Glutamatergic neuron (in vitro differentiated cells): ENCODE results near the gene PPIA. TPM values are rescaled to one million over a fixed set of nuclear protein-coding genes. Genes with fewer than 3 reads are reported as not detected.

Experiments used
- DNase-seq: peaks from one replicate; pipeline ENCODE4 v3.0.0; 2022
- H3K27ac Mint-ChIP-seq: one replicate; pipeline ENCODE4 v1.8.0; 2020; ENCODE audit warnings: mild to moderate bottlenecking, mixed read lengths, inconsistent platforms; ENCODE audit not compliant: unreplicated experiment
- H3K27me3 Mint-ChIP-seq: one replicate; pipeline ENCODE4 v1.8.0; 2020; ENCODE audit warnings: mild to moderate bottlenecking, moderate library complexity, mixed read lengths, inconsistent platforms; ENCODE audit not compliant: unreplicated experiment
- H3K36me3 Mint-ChIP-seq: one replicate; pipeline ENCODE4 v1.8.0; 2020; ENCODE audit warnings: mild to moderate bottlenecking, mixed read lengths, inconsistent platforms; ENCODE audit not compliant: unreplicated experiment
- H3K4me1 Mint-ChIP-seq: one replicate; pipeline ENCODE4 v1.8.0; 2020; ENCODE audit warnings: mild to moderate bottlenecking, low read depth, mixed read lengths, inconsistent platforms; ENCODE audit not compliant: unreplicated experiment
- H3K4me3 Mint-ChIP-seq: one replicate; pipeline ENCODE4 v1.8.0; 2020; ENCODE audit warnings: mild to moderate bottlenecking, mixed read lengths, inconsistent platforms; ENCODE audit not compliant: unreplicated experiment
- H3K9me3 Mint-ChIP-seq: one replicate; pipeline ENCODE4 v1.8.0; 2020; ENCODE audit warnings: mild to moderate bottlenecking, moderate library complexity, mixed read lengths, inconsistent platforms; ENCODE audit not compliant: unreplicated experiment
- CTCF ChIP-seq: fragments of 200-600 bp; sonication (generic); IDR thresholded peaks from one replicate; pipeline ENCODE4 v1.5.0; 2021; ENCODE audit not compliant: partially characterized antibody, unreplicated experiment
- long read RNA-seq: library from polyadenylated mRNA; unstranded; transcript quantifications from one replicate; pipeline ENCODE4 v2.0.0, GENCODE V29; 2020; ENCODE audit not compliant: unreplicated experiment
- total RNA-seq: library from RNA; stranded (reverse); fragmentation: NEBNext Ultra II Directional; extraction: Animal tissue kit (Norgen Biotek cat#: 25700); gene quantifications from one replicate; pipeline ENCODE4 v1.2.1, GENCODE V29; 2021; ENCODE audit not compliant: unreplicated experiment

Gene PPIA
- total RNA-seq: 1,460 TPM
- long read RNA-seq, transcript PPIA-204 (5 exons, 2,238 nt): major isoform, 2,263 of 2,310 reads
- long read RNA-seq, transcript PPIA-201 (6 exons, 818 nt): minor isoform, 13 of 2,310 reads
- long read RNA-seq, partial matches to known transcripts: 9 of 2,310 reads
- long read RNA-seq, other reads (novel, unspliced or antisense): 21 of 2,310 reads

- TF ChIP-seq CTCF: no peak
- H3K36me3 Mint-ChIP-seq: no peaks in the 10 kb centered on the region
- H3K4me3 Mint-ChIP-seq: peak within 1 kb of the TSS; percentile 99
- DNase-seq: peak; percentile 98
- H3K4me1 Mint-ChIP-seq: peaks cover 15% of the 10 kb centered on the region
- H3K9me3 Mint-ChIP-seq: peaks cover 11% of the 10 kb centered on the region
- H3K27ac Mint-ChIP-seq: peak within 1 kb of the TSS; percentile 98
- peaks cover 9% of the 10 kb centered on the region for H3K27me3 Mint-ChIP-seq
Observed at GRCh38 chr7:44796504-44797328, at the start of gene PPIA. Gene PPIA, plus strand, starts transcription at chr7:44796681. Its CDS starts 44 bp downstream, at chr7:44796725.

DNA sequence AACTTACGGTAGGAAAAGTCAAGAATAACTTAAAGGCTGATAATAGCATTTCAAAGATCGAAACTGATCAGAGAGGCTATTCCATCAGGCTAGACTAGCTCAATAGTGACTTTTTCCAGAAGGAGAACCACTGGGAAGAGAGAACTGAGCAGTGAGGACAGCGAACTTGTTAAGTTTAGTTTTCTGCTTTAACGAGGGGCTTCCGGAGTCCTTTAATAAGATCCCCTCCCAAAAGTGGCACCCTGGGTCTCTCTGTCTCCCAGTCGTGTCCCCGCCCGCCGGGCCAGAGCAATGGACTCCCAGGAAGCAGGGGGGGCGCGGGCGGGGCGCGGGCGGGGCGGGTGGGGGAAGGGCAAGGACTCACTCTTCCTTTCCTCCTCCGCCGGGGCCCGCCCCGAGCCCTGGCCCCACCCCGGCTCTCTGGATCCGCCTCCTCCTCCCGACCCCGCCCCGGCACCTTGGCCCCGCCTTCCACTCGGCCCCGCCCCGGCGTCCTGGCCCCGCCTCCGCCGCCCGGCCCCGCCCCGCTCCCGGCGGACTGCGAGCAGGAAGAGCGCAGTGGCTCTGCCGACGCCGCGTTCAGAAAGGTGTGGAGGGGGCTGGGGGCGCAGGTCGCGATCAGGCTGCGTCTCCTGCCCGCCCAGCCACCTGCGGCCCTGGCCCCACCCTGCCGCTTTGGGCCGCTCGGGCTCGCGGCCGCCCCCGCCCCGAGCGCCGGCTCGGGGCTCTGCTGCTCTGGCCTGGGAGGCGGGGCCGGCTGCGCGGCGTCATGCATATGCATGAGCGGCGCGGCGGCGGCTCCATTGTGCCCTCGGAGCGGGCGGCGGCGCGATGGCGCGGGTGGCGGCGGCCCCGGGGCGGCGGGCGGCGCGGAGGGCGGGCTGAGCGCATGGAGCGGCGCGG lies 48.2 kb upstream of the PPIA start, which contains the start of gene ZMIZ2:
ZMIZ2 (plus strand) TSS at position 803 of the 903 bp plus-strand sequence. CDS start 7,403 bp downstream, outside the sequence.
- Mint-ChIP-seq H3K9me3 (peaks cover 13% of the 10 kb centered on the region), H3K4me3 (peak within 1 kb of the TSS; percentile 93), H3K4me1 (peaks cover 28% of the 10 kb centered on the region), H3K27me3 (peaks cover 7% of the 10 kb centered on the region), H3K36me3 (peaks cover 6% of the 10 kb centered on the region), H3K27ac (peak within 1 kb of the TSS; percentile 89)
- peak; percentile 96 for DNase-seq
- no peak for TF ChIP-seq CTCF

- DNase-seq: peak; percentile 48
Observed at GRCh38 chr7:44748948-44749731, 47.3 kb upstream of the PPIA start.

DNA sequence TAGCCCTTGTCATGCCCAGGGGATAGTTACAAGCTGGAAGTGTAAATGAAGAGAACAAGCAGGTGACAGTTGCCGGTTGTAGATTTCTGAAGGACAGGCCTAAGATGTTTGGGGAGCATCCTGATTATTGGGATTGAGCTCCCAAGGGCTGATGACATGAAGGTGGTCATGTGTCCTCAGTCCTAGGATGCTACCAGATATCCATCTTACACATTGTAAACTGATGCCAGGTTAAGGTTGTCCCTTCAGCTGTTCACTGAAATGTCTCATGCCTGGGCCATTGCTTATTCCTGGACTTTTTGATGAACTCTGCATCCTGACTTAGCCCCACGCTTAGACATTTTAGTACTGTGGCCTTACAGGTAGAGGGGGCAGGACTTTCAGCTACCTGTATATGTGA lies 46.5 kb upstream of the PPIA start:
- Mint-ChIP-seq H3K27ac (peak overlapping the region; percentile 89), H3K36me3 (peaks cover 6% of the 10 kb centered on the region), H3K9me3 (peaks cover 10% of the 10 kb centered on the region), H3K27me3 (peaks cover 7% of the 10 kb centered on the region), H3K4me3 (peak overlapping the region; percentile 93), H3K4me1 (peaks cover 31% of the 10 kb centered on the region)
- no peak for DNase-seq
- no peak for TF ChIP-seq CTCF

More at GRCh38 chr7:44748948-44749731, 47.3 kb upstream of the PPIA start:
- H3K4me3 Mint-ChIP-seq: peak overlapping the region; percentile 93
- peak overlapping the region; percentile 89 for H3K27ac Mint-ChIP-seq
- peaks cover 6% of the 10 kb centered on the region for H3K36me3 Mint-ChIP-seq
- H3K9me3 Mint-ChIP-seq: peaks cover 10% of the 10 kb centered on the region
- peaks cover 28% of the 10 kb centered on the region for H3K4me1 Mint-ChIP-seq
- no peak for TF ChIP-seq CTCF
- H3K27me3 Mint-ChIP-seq: peaks cover 7% of the 10 kb centered on the region
